HL-60 (cell line): ENCODE results near the gene TEKTIP1.
"Not testable (repeated sequence)": the region's sequence is repeated elsewhere in the genome, so short reads cannot be mapped to it uniquely, and the experiment has no call there.

Experiments
- CTCF ChIP-seq: IDR thresholded peaks from one replicate; pipeline ENCODE4 v1.5.1; 2011; ENCODE audit warnings: low read length, control low read depth, inconsistent platforms; ENCODE audit not compliant: insufficient read depth
- GABPA ChIP-seq: IDR thresholded peaks from 2 replicates; pipeline ENCODE4 v1.6.1; 2012; ENCODE audit warnings: low read depth
- POLR2AphosphoS5 ChIP-seq: IDR thresholded peaks from 2 replicates; pipeline ENCODE4 v1.6.1; 2012; ENCODE audit warnings: low read depth
- SPI1 ChIP-seq: IDR thresholded peaks from 2 replicates; pipeline ENCODE4 v1.6.1; 2012; ENCODE audit warnings: low read depth, mild to moderate bottlenecking, borderline replicate concordance
- TF ChIP-seq, protein P1 (sequence below): IDR thresholded peaks from 2 replicates; pipeline ENCODE4 v1.6.1; 2012; ENCODE audit warnings: low read depth; ENCODE audit not compliant: insufficient replicate concordance

- not testable (repeated sequence) for TF ChIP-seq CTCF, POLR2AphosphoS5, GABPA, SPI1
- TF ChIP-seq, protein P1, sequence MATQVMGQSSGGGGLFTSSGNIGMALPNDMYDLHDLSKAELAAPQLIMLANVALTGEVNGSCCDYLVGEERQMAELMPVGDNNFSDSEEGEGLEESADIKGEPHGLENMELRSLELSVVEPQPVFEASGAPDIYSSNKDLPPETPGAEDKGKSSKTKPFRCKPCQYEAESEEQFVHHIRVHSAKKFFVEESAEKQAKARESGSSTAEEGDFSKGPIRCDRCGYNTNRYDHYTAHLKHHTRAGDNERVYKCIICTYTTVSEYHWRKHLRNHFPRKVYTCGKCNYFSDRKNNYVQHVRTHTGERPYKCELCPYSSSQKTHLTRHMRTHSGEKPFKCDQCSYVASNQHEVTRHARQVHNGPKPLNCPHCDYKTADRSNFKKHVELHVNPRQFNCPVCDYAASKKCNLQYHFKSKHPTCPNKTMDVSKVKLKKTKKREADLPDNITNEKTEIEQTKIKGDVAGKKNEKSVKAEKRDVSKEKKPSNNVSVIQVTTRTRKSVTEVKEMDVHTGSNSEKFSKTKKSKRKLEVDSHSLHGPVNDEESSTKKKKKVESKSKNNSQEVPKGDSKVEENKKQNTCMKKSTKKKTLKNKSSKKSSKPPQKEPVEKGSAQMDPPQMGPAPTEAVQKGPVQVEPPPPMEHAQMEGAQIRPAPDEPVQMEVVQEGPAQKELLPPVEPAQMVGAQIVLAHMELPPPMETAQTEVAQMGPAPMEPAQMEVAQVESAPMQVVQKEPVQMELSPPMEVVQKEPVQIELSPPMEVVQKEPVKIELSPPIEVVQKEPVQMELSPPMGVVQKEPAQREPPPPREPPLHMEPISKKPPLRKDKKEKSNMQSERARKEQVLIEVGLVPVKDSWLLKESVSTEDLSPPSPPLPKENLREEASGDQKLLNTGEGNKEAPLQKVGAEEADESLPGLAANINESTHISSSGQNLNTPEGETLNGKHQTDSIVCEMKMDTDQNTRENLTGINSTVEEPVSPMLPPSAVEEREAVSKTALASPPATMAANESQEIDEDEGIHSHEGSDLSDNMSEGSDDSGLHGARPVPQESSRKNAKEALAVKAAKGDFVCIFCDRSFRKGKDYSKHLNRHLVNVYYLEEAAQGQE, result not testable (repeated sequence)
These were observed 30.8 kb upstream of the TEKTIP1 start for GRCh38 chr19:3508121-3508661.
